Amygdala (tissue), 56 donors: ENCODE measurements around the gene ARHGEF26.

Experiments used
- DNase-seq, 56 donors: peaks; one replicate each; lab custom pipeline; 2025; lab: John Stamatoyannopoulos, UW

The ARHGEF26 gene

GRCh38 chr3:154113609-154114008, 7.6 kb upstream of the ARHGEF26 start:
- no peak for DNase-seq

- DNase-seq = no peak
Observed at GRCh38 chr3:154115332-154115731, 5.9 kb upstream of the ARHGEF26 start.

- DNase-seq = no peak
Observed at GRCh38 chr3:154119951-154120350, 1.2 kb upstream of the ARHGEF26 start.

- peak in 5 of 56 donors; percentile 20 to 38 (median 34) for DNase-seq
Observed at GRCh38 chr3:154121701-154122551, 736 bp downstream of the ARHGEF26 start.

- no peak for DNase-seq
Observed at GRCh38 chr3:154122552-154122911, 1.3 kb downstream of the ARHGEF26 start.

GRCh38 chr3:154122912-154123559, 1.8 kb downstream of the ARHGEF26 start:
- no peak for DNase-seq

GRCh38 chr3:154123906-154124305, 2.7 kb downstream of the ARHGEF26 start:
- DNase-seq = no peak

GRCh38 chr3:154125378-154126030, 4.3 kb downstream of the ARHGEF26 start:
- DNase-seq = no peak

- no peak for DNase-seq
Observed at GRCh38 chr3:154126651-154127050, 5.5 kb downstream of the ARHGEF26 start.

- no peak for DNase-seq
Observed at GRCh38 chr3:154129625-154130024, 8.4 kb downstream of the ARHGEF26 start.

- DNase-seq = no peak
Observed at GRCh38 chr3:154130540-154130939, 9.3 kb downstream of the ARHGEF26 start.

GRCh38 chr3:154131830-154132229, 10.6 kb downstream of the ARHGEF26 start:
- DNase-seq = no peak

- no peak for DNase-seq
Observed at GRCh38 chr3:154132777-154133375, 11.7 kb downstream of the ARHGEF26 start.

GRCh38 chr3:154135511-154136173, 14.5 kb downstream of the ARHGEF26 start:
- no peak for DNase-seq

GRCh38 chr3:154137036-154137435, 15.8 kb downstream of the ARHGEF26 start:
- DNase-seq = no peak

- no peak for DNase-seq
Observed at GRCh38 chr3:154139996-154140436, 18.8 kb downstream of the ARHGEF26 start.

- DNase-seq = no peak
Observed at GRCh38 chr3:154142608-154143007, 21.4 kb downstream of the ARHGEF26 start.

GRCh38 chr3:154143873-154144272, 22.7 kb downstream of the ARHGEF26 start:
- DNase-seq = no peak

GRCh38 chr3:154144825-154145465, 23.8 kb downstream of the ARHGEF26 start:
- no peak for DNase-seq

- no peak for DNase-seq
Observed at GRCh38 chr3:154148541-154148940, 27.4 kb downstream of the ARHGEF26 start.
